Lower leg skin (tissue), 3 donors: ENCODE data around the gene C1orf167.

Experiments
- POLR2A ChIP-seq, 2 donors: fragments of 450-650 bp; IDR thresholded peaks; one replicate each; pipeline ENCODE4 v1.6.1; 2016 to 2017; ENCODE audit warnings: antibody characterized with exemption in 2 of 2, mild to moderate bottlenecking in 1 of 2, moderate library complexity in 1 of 2
- TF ChIP-seq, protein P1 (sequence below), 3 donors: fragments of 450-650 bp; IDR thresholded peaks; one replicate each; pipeline ENCODE4 v1.5.1; 2016; ENCODE audit warnings: antibody characterized with exemption in 3 of 3, mild to moderate bottlenecking in 3 of 3, moderate library complexity in 2 of 3

DNA sequence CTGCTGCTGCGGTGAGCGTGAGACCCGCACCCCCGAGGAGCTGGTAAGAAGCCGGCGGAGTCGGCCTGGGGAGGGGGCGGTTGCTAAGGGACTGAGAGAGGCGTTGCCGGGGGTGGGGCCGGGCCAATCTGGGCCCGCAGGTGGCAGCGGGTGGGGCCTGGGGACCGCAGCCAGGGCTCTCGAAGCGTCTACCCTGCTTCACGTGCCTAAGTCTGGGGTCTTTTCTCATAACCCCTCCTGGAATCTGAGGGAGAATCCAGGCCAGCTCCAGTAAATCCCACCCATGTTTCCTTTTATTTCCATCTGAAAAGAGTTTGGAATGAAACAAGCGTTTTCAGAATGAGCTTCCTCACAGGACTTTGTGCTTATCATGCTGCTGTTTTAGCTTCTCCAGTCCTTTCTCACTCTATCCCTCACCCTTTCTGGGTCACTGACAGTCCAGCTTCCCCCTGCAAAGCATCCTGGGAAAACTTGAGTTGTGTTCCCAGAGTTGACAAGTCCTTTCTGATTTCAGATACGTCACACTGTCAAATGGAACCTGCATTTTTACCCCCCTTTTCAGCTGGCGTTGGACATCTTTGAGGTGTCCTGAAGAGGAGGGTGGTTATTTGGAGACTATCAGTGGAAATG lies 44.4 kb downstream of the C1orf167 start:
- TF ChIP-seq, protein P1, sequence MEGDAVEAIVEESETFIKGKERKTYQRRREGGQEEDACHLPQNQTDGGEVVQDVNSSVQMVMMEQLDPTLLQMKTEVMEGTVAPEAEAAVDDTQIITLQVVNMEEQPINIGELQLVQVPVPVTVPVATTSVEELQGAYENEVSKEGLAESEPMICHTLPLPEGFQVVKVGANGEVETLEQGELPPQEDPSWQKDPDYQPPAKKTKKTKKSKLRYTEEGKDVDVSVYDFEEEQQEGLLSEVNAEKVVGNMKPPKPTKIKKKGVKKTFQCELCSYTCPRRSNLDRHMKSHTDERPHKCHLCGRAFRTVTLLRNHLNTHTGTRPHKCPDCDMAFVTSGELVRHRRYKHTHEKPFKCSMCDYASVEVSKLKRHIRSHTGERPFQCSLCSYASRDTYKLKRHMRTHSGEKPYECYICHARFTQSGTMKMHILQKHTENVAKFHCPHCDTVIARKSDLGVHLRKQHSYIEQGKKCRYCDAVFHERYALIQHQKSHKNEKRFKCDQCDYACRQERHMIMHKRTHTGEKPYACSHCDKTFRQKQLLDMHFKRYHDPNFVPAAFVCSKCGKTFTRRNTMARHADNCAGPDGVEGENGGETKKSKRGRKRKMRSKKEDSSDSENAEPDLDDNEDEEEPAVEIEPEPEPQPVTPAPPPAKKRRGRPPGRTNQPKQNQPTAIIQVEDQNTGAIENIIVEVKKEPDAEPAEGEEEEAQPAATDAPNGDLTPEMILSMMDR (IDR thresholded peaks at IDR 0.05) = no peak
- no peak for TF ChIP-seq POLR2A (IDR thresholded peaks at IDR 0.05)
